OCI-LY7 (cell line): ENCODE results near the gene HDGFL2. TPM values are rescaled to one million over a fixed set of nuclear protein-coding genes. Genes with fewer than 3 reads are reported as not detected.

ENCODE experiments used
- BruUV-seq: library from RNA; stranded (reverse); fragments of 400-500 nt; replicated peaks from 2 replicates; lab custom pipeline; 2021; lab: Mats Ljungman, UMichigan
- CTCF ChIA-PET: fragments of 300-600 bp; sonication (Branson Sonifier 250); formaldehyde crosslinking; loops from one replicate; lab custom pipeline; 2022; ENCODE audit warnings: antibody characterized with exemption; ENCODE audit not compliant: unreplicated experiment; lab: Charles Lee
- POLR2A ChIA-PET: fragments of 300-600 bp; sonication (Branson Sonifier 250); formaldehyde crosslinking; loops from one replicate; lab custom pipeline; 2022; ENCODE audit warnings: antibody characterized with exemption; lab: Charles Lee
- DNase-seq: peaks from one replicate; pipeline ENCODE4 v3.0.0-alpha.2; 2015; ENCODE audit warnings: low spot score
- H2AFZ ChIP-seq: fragments of 200-600 bp; sonication (generic), shearing (Covaris generic); 2 replicates; pipeline ENCODE4 v1.6.1; 2014; ENCODE audit warnings: mild to moderate bottlenecking, antibody characterized with exemption, low read length, moderate library complexity
- H3K27ac ChIP-seq: fragments of 200-600 bp; sonication (generic); 2 replicates; pipeline ENCODE4 v1.5.1; 2014; ENCODE audit warnings: mixed run types, low read depth, mild to moderate bottlenecking, moderate library complexity, low read length, inconsistent platforms; ENCODE audit not compliant: poor library complexity, severe bottlenecking
- H3K36me3 ChIP-seq: fragments of 200-600 bp; sonication (generic); 2 replicates; pipeline ENCODE4 v1.6.1; 2014; ENCODE audit warnings: mild to moderate bottlenecking, antibody characterized with exemption, low read length, moderate library complexity, mixed read lengths; ENCODE audit not compliant: insufficient read depth
- H3K4me1 ChIP-seq: fragments of 200-600 bp; sonication (generic); 2 replicates; pipeline ENCODE4 v1.5.1; 2014; ENCODE audit warnings: mild to moderate bottlenecking, low read length; ENCODE audit not compliant: insufficient read depth, poor library complexity, severe bottlenecking
- H3K4me2 ChIP-seq: fragments of 200-600 bp; sonication (generic); 2 replicates; pipeline ENCODE4 v1.6.1; 2014; ENCODE audit warnings: mild to moderate bottlenecking, low read length
- H3K4me3 ChIP-seq: fragments of 200-600 bp; sonication (generic); 2 replicates; pipeline ENCODE4 v1.5.1; 2014; ENCODE audit warnings: mild to moderate bottlenecking, low read depth, low read length; ENCODE audit not compliant: poor library complexity, severe bottlenecking
- H3K79me2 ChIP-seq: fragments of 200-600 bp; sonication (generic); 2 replicates; pipeline ENCODE4 v1.6.1; 2016; ENCODE audit warnings: low read depth, mild to moderate bottlenecking, low read length, moderate library complexity, mixed read lengths; ENCODE audit not compliant: insufficient read depth
- H3K9me2 ChIP-seq: fragments of 200-600 bp; sonication (generic); 2 replicates; pipeline ENCODE4 v1.6.1; 2016; ENCODE audit warnings: mild to moderate bottlenecking, low read length, mixed read lengths; ENCODE audit not compliant: insufficient read depth
- H3K9me3 ChIP-seq: fragments of 200-600 bp; sonication (generic); 2 replicates; pipeline ENCODE4 v1.6.1; 2014; ENCODE audit warnings: mild to moderate bottlenecking, mixed run types, low read length, mixed read lengths
- H4K20me1 ChIP-seq: fragments of 200-600 bp; sonication (generic); 2 replicates; pipeline ENCODE4 v1.6.1; 2014; ENCODE audit warnings: mild to moderate bottlenecking, antibody characterized with exemption, low read length, moderate library complexity, mixed read lengths; ENCODE audit not compliant: insufficient read depth
- CTCF ChIP-seq: fragments of 200-600 bp; sonication (generic); conservative IDR thresholded peaks from 2 replicates; pipeline ENCODE4 v1.5.1; 2014; ENCODE audit warnings: mild to moderate bottlenecking, antibody characterized with exemption, low read length, moderate library complexity, mixed read lengths
- EZH2phosphoT487 ChIP-seq: fragments of 200-600 bp; sonication (generic); IDR thresholded peaks from 2 replicates; pipeline ENCODE4 v1.6.1; 2018; ENCODE audit warnings: low read depth, borderline replicate concordance, mild to moderate bottlenecking, mixed run types, antibody characterized with exemption, low read length, moderate library complexity, mixed read lengths
- intact Hi-C: fragments of 100-400 bp; cut with micrococcal nuclease; formaldehyde crosslinking; loops from one replicate; pipeline ENCODE4 v1.10.0; 2022; ENCODE audit not compliant: unreplicated experiment
- total RNA-seq, 2 experiments: library from RNA; depleted of rRNA in 1 of 2; stranded (reverse); fragments of >200 nt in 1 of 2; shearing (Covaris generic) in 1 of 2; gene quantifications; 2 replicates each; pipeline ENCODE4 v1.2.3, GENCODE V29; 2014 to 2022

The HDGFL2 gene
- total RNA-seq, 2 experiments from 2014 or later: 54.5 to 85.9 TPM

DNA sequence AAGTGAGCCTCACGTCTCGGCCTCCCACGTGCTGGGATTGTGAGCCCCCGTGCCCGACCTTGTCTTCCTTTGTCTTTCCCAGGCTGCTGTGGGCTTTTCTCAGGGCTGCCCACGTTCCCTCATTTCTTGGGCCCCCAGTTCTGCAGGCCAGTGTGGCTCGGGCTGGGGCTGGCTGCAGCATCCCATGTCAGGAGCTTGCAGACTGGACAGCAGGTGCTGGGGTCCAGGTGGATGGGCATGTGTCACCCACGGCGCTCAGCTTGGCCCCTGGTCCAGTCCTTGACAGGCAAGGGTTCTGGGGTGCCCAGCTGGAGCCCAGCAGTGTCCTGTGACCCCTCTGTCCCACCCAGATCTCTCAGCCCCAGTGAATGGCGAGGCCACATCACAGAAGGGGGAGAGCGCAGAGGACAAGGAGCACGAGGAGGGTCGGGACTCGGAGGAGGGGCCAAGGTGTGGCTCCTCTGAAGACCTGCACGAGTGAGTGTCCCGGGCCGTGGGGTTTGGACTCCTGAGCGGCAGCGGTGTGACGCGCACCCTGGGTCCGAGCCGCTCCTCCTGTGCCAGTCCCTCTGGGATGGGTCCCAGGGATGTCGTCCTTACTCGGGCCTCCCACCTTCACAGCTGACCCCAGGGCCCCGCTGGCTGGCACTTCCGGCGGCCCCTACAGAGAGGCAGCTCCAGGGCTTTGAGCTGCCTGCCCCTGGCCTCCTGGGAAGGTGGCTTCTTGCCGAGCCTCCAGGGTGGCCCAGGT, 28.9 kb downstream of the HDGFL2 start:
- BruUV-seq: no TSS peak
- H3K4me2 ChIP-seq: no peak overlapping the region
- DNase-seq: no peak
- H3K79me2 ChIP-seq: no peaks in the 10 kb centered on the region
- no peak overlapping the region for H3K4me3 ChIP-seq
- intact Hi-C loops: no loop called here
- H3K9me2 ChIP-seq: no peaks in the 10 kb centered on the region
- ChIA-PET POLR2A (interaction anchor here (0.7 kb wide), 1 partner anchor 70 kb away, joined by 4 read pairs; no protein-coding TSS in a partner anchor), CTCF (no interaction called here)
- H3K4me1 ChIP-seq: no peaks in the 10 kb centered on the region
- no peak for TF ChIP-seq EZH2phosphoT487
- TF ChIP-seq CTCF: no peak
- H3K9me3 ChIP-seq: no peaks in the 10 kb centered on the region
- no peak overlapping the region for H3K27ac ChIP-seq
- peaks cover 35% of the 10 kb centered on the region for H3K36me3 ChIP-seq
- H2AFZ ChIP-seq: no peak overlapping the region
- H4K20me1 ChIP-seq: no peaks in the 10 kb centered on the region

GRCh38 chr19:4501691-4502090, 29.6 kb downstream of the HDGFL2 start:
- H3K27ac ChIP-seq: no peak overlapping the region
- H3K36me3 ChIP-seq: peaks cover 29% of the 10 kb centered on the region
- POLR2A ChIA-PET: no interaction called here
- CTCF ChIA-PET: no interaction called here
- TF ChIP-seq EZH2phosphoT487 (no peak), CTCF (no peak)
- no peak overlapping the region for H2AFZ ChIP-seq
- no peaks in the 10 kb centered on the region for H3K79me2 ChIP-seq
- H3K4me2 ChIP-seq: no peak overlapping the region
- H3K4me1 ChIP-seq: no peaks in the 10 kb centered on the region
- no peak for DNase-seq
- no peak overlapping the region for H3K4me3 ChIP-seq
- BruUV-seq: no TSS peak
- H3K9me3 ChIP-seq: no peaks in the 10 kb centered on the region
- H3K9me2 ChIP-seq: no peaks in the 10 kb centered on the region
- no peaks in the 10 kb centered on the region for H4K20me1 ChIP-seq
- intact Hi-C loops: no loop called here
